Measurements from ENCODE around the gene CP. TPM values are rescaled to one million over a fixed set of nuclear protein-coding genes. Genes with fewer than 3 reads are reported as not detected.
"Not testable (repeated sequence)": the region's sequence is repeated elsewhere in the genome, so short reads cannot be mapped to it uniquely, and the experiment has no call there.

CP gene
- polyA plus RNA-seq, 1 donor from 2014 or later = 0.24 TPM

- H3K9me3 Mint-ChIP-seq = no peaks in the 10 kb centered on the region
- H3K4me3 Mint-ChIP-seq = no peak overlapping the region
- no peak overlapping the region for H3K27ac Mint-ChIP-seq
- H3K4me1 Mint-ChIP-seq = no peaks in the 10 kb centered on the region
- H3K27me3 Mint-ChIP-seq = no peaks in the 10 kb centered on the region
- peaks cover 1% of the 10 kb centered on the region for H3K36me3 Mint-ChIP-seq
Observed at GRCh38 chr3:149215515-149215914, 6.1 kb downstream of the CP start.

DNA sequence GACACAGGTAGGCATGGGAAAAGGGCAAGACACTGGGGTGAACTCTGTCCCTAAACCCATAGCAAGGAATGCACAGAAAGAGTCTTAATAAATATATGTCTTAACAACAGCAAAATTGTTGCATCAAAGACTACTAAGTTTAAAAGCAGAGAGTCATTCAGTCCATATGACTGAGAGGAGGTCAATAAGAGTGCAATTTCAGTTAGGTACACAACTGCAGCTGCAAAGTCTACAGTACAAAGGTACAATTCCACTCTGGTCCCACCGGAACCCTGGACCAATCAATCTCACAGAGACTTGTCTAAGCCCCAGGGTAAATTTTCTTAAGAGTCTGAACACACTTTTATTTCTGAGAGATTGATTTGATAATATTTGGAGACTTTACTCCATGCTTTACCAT lies 6.9 kb downstream of the CP start:
- peaks cover 1% of the 10 kb centered on the region for H3K36me3 Mint-ChIP-seq
- peaks cover 2% of the 10 kb centered on the region for H3K27me3 Mint-ChIP-seq
- no peak overlapping the region for H3K27ac Mint-ChIP-seq
- H3K4me3 Mint-ChIP-seq = no peak overlapping the region
- no peaks in the 10 kb centered on the region for H3K4me1 Mint-ChIP-seq
- peaks cover 0 to 2% (median 0%) of the 10 kb centered on the region in 3 donors for H3K9me3 Mint-ChIP-seq

- no peak overlapping the region for H3K27ac Mint-ChIP-seq
Observed at GRCh38 chr3:149212386-149212785, 9.2 kb downstream of the CP start.

DNA sequence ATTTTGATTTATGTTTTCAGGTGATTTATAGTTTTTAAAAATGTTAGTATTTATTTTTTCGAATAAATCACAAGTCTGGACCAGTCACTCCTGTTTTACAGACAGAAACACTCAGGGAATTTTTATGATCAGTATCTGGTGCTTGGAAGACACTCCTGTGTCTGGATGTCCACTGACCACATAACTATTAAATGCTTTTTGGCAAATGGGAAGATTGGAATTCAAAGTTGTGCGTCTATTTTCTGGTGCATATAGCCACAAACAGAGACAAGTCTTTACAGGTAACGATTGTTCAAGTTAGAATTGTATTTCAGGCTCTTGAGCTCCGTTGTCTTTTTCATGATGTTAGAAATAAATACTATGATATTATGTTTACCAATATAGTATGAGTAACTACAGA lies 12.2 kb downstream of the CP start:
- Mint-ChIP-seq H3K27ac (no peak overlapping the region), H3K27me3 (peaks cover 4% of the 10 kb centered on the region), H3K36me3 (no peaks in the 10 kb centered on the region)

More at GRCh38 chr3:149212386-149212785, 9.2 kb downstream of the CP start:
- Mint-ChIP-seq H3K4me3 (no peak overlapping the region), H3K27me3 (peaks cover 4% of the 10 kb centered on the region), H3K4me1 (no peaks in the 10 kb centered on the region), H3K9me3 (peaks cover 0 to 2% (median 0%) of the 10 kb centered on the region in 3 donors), H3K36me3 (no peaks in the 10 kb centered on the region)

DNA sequence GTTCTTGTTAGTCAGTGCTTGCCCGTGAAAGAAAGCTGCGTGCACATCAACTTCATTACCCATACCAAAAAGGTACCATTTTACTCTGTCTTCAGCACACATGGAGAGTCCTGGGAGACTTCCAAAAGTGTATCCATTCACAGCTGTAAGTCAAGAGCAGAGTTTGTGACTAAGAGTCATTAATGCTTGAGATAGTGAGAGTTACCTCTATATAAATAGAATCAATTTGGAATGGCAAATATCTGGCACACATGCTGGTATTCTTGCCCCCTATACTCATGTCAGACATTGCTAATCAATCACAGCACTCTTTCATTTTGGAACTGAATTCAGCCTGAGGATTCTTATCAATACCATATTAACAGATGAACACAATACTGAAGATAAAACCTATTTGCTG lies 14.2 kb downstream of the CP start:
- peaks cover 4% of the 10 kb centered on the region for H3K27me3 Mint-ChIP-seq

More for the DNA sequence above, 12.2 kb downstream of the CP start:
- Mint-ChIP-seq H3K4me3 (no peak overlapping the region), H3K4me1 (peaks cover 0 to 2% (median 2%) of the 10 kb centered on the region in 3 donors), H3K9me3 (peaks cover 0 to 2% (median 0%) of the 10 kb centered on the region in 3 donors)

GRCh38 chr3:149204390-149204991 lies 17.1 kb downstream of the CP start:
- Mint-ChIP-seq H3K4me1 (peaks cover 7 to 14% (median 13%) of the 10 kb centered on the region in 3 donors), H3K4me3 (peak overlapping the region in 1 of 4 donors; percentile 4), H3K36me3 (peaks cover 1% of the 10 kb centered on the region), H3K27ac (no peak overlapping the region), H3K9me3 (no peaks in the 10 kb centered on the region), H3K27me3 (peaks cover 5% of the 10 kb centered on the region)

More for the DNA sequence above, 14.2 kb downstream of the CP start:
- no peak overlapping the region for H3K4me3 Mint-ChIP-seq
- no peak overlapping the region for H3K27ac Mint-ChIP-seq
- H3K4me1 Mint-ChIP-seq = peaks cover 7 to 13% (median 12%) of the 10 kb centered on the region in 3 donors
- peaks cover 1% of the 10 kb centered on the region for H3K36me3 Mint-ChIP-seq
- H3K9me3 Mint-ChIP-seq = peaks cover 0 to 2% (median 0%) of the 10 kb centered on the region in 3 donors

GRCh38 chr3:149203758-149204157 lies 17.9 kb downstream of the CP start:
- H3K27ac Mint-ChIP-seq = peak overlapping the region in 2 of 3 donors; percentile 2 to 48
- H3K4me3 Mint-ChIP-seq = peak overlapping the region in 2 of 4 donors; percentile 0 to 58
- H3K27me3 Mint-ChIP-seq = peaks cover 3% of the 10 kb centered on the region
- no peaks in the 10 kb centered on the region for H3K9me3 Mint-ChIP-seq
- H3K4me1 Mint-ChIP-seq = peaks cover 7 to 14% (median 13%) of the 10 kb centered on the region in 3 donors
- H3K36me3 Mint-ChIP-seq = peaks cover 1% of the 10 kb centered on the region

- H3K4me3 Mint-ChIP-seq = no peak overlapping the region
- no peak overlapping the region for H3K27ac Mint-ChIP-seq
- peaks cover 3% of the 10 kb centered on the region for H3K36me3 Mint-ChIP-seq
- H3K27me3 Mint-ChIP-seq = peaks cover 3% of the 10 kb centered on the region
- H3K9me3 Mint-ChIP-seq = no peaks in the 10 kb centered on the region
- H3K4me1 Mint-ChIP-seq = peaks cover 7 to 12% (median 11%) of the 10 kb centered on the region in 3 donors
Observed at GRCh38 chr3:149199474-149199873, 22.2 kb downstream of the CP start.

GRCh38 chr3:149198611-149199010 lies 23.0 kb downstream of the CP start:
- Mint-ChIP-seq H3K36me3 (peaks cover 2% of the 10 kb centered on the region), H3K4me3 (no peak overlapping the region)

GRCh38 chr3:149197669-149198068 lies 24.0 kb downstream of the CP start:
- Mint-ChIP-seq H3K36me3 (peaks cover 2% of the 10 kb centered on the region), H3K27me3 (peaks cover 3% of the 10 kb centered on the region), H3K4me3 (no peak overlapping the region), H3K9me3 (no peaks in the 10 kb centered on the region), H3K27ac (no peak overlapping the region), H3K4me1 (peaks cover 0 to 2% (median 0%) of the 10 kb centered on the region in 3 donors)

More at GRCh38 chr3:149198611-149199010, 23.0 kb downstream of the CP start:
- no peak overlapping the region for H3K27ac Mint-ChIP-seq
- no peaks in the 10 kb centered on the region for H3K9me3 Mint-ChIP-seq
- H3K4me1 Mint-ChIP-seq = peaks cover 1 to 3% (median 3%) of the 10 kb centered on the region in 3 donors
- peaks cover 3% of the 10 kb centered on the region for H3K27me3 Mint-ChIP-seq

GRCh38 chr3:149196805-149197592 lies 24.6 kb downstream of the CP start:
- H3K4me1 Mint-ChIP-seq, H3K27ac Mint-ChIP-seq, H3K36me3 Mint-ChIP-seq, H3K27me3 Mint-ChIP-seq, H3K4me3 Mint-ChIP-seq, H3K9me3 Mint-ChIP-seq: not testable (repeated sequence)

- no peak overlapping the region for H3K27ac Mint-ChIP-seq
- H3K4me3 Mint-ChIP-seq = no peak overlapping the region
- H3K9me3 Mint-ChIP-seq = no peaks in the 10 kb centered on the region
- peaks cover 2% of the 10 kb centered on the region for H3K36me3 Mint-ChIP-seq
- no peaks in the 10 kb centered on the region for H3K4me1 Mint-ChIP-seq
- peaks cover 3% of the 10 kb centered on the region for H3K27me3 Mint-ChIP-seq
Observed at GRCh38 chr3:149195221-149195620, 26.4 kb downstream of the CP start.

GRCh38 chr3:149188494-149188893 lies 33.1 kb downstream of the CP start:
- H3K27ac Mint-ChIP-seq = peak overlapping the region in 1 of 3 donors; percentile 40
- peaks cover 2% of the 10 kb centered on the region for H3K36me3 Mint-ChIP-seq
- no peaks in the 10 kb centered on the region for H3K9me3 Mint-ChIP-seq
- H3K4me1 Mint-ChIP-seq = peaks cover 0 to 2% (median 0%) of the 10 kb centered on the region in 3 donors
- H3K27me3 Mint-ChIP-seq = no peaks in the 10 kb centered on the region
- H3K4me3 Mint-ChIP-seq = no peak overlapping the region

- no peaks in the 10 kb centered on the region for H3K27me3 Mint-ChIP-seq
- peak overlapping the region in 1 of 4 donors; percentile 49 for H3K4me3 Mint-ChIP-seq
- H3K27ac Mint-ChIP-seq = no peak overlapping the region
- H3K9me3 Mint-ChIP-seq = no peaks in the 10 kb centered on the region
- peaks cover 2% of the 10 kb centered on the region for H3K36me3 Mint-ChIP-seq
- H3K4me1 Mint-ChIP-seq = peaks cover 0 to 2% (median 0%) of the 10 kb centered on the region in 3 donors
Observed at GRCh38 chr3:149186721-149187120, 34.9 kb downstream of the CP start.

DNA sequence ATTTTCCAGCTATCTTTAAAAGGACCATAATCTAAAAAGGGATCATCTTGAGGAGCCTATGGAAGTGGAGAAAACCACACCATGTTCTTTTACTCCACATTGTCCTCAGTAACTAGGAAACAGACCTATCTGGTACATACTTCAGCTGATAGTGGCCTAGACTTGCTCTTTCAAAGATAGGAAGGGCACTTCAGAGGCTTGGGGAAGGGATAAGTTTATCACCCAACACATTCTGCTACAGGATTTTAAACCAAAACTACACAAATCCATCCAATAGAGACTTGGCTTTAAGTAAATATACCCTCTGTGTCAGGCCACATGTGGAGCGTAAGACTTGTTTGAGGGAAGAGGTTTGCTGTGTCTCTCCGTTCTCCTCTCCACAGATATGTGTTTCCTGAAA lies 35.4 kb downstream of the CP start:
- Mint-ChIP-seq H3K4me1 (peaks cover 0 to 2% (median 0%) of the 10 kb centered on the region in 3 donors), H3K4me3 (no peak overlapping the region), H3K9me3 (no peaks in the 10 kb centered on the region), H3K27ac (no peak overlapping the region), H3K36me3 (peaks cover 2% of the 10 kb centered on the region), H3K27me3 (no peaks in the 10 kb centered on the region)

All from IgD-negative memory B cell (primary cell).